Activated CD4-positive, alpha-beta T cell treated with anti-CD3 and anti-CD28 coated beads, Interleukin-2, amount 50 U/mL, for 24 hours (primary cell): ENCODE data around the gene HGS.

Experiments used
- DNase-seq, 2 donors: peaks; one replicate each; pipeline ENCODE4 v3.0.0-alpha.2; 2020; ENCODE audit warnings: low read depth in 1 of 2, low spot score in 1 of 2

Gene HGS

GRCh38 chr17:81702934-81703746, 19.3 kb downstream of the HGS start, which contains the start of gene MRPL12:
TSS of gene MRPL12 (plus strand) at chr17:81703367. CDS start at chr17:81703502, 135 bp downstream.
- DNase-seq = peak; percentile 72 to 82

DNA sequence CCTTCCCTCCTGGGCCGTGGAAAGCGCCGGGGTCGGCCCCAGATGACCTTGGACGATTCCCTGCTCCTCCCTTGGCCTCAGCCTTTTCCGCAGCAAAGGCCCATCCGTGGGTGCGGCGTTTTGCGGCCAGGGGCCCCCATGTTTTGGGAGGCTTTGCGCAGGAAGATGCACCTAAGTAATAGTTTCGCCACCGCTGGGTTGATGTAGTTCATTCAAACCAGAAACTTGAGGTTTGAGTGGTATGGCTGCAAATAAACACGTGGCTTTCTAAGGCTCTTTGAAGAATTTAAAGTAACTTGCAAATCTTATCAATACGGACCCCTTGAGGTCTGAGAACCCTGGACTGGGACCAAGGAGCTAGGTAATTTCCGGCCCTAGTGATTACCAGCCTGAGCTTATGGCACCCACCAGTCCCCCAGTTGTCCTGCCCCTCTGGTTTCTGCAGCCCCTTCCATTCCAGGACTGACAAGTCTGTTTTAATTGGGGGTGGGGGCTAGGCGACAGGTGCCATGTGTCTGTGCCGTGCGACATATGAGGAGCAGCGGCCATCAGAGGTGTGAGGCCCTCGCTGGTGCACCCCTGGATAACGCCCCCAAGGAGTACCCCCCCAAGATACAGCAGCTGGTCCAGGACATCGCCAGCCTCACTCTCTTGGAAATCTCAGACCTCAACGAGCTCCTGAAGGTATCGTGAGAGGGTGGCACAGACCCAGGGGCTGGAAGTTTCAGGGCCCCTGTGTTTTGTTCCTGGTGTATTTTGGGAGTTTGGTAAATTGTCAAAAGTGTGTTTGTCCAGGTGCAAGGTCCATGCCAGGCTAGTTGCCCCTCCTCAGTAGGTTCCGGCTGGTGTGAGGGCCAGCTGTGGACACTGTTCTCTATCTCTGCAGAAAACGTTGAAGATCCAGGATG, 20.2 kb downstream of the HGS start:
- no peak for DNase-seq

- DNase-seq = no peak
These were observed 21.9 kb downstream of the HGS start for GRCh38 chr17:81705518-81706231.

DNA sequence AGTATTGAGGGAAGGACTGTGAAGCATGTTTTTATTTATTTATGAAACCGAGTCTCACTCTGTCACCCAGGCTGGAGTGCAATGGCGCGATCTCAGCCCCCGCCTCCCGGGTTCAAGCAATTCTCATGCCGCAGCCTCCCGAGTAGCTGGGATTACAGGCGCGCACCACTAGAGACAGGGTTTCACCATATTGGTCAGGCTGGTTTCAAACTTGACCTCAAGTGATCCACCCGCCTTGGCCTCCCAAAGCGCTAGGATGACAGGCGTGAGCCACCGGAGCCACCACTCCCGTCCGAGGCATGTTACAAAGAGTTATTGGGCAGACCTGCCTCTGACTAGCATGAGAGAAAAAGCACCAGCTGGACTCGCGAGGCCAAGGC, 22.4 kb downstream of the HGS start:
- DNase-seq = no peak

GRCh38 chr17:81706757-81707624, 23.2 kb downstream of the HGS start:
- DNase-seq = no peak

- no peak for DNase-seq
These were observed 24.2 kb downstream of the HGS start for GRCh38 chr17:81707725-81708646.

GRCh38 chr17:81708739-81709185, 25.0 kb downstream of the HGS start:
- no peak for DNase-seq

- DNase-seq = no peak
These were observed 26.9 kb downstream of the HGS start for GRCh38 chr17:81710514-81711308.

GRCh38 chr17:81711814-81712467, 28.1 kb downstream of the HGS start, which contains the start of gene SLC25A10:
TSS of gene SLC25A10 (plus strand) at chr17:81712284. CDS start at chr17:81712427, 143 bp downstream.
- DNase-seq = peak; percentile 73 to 77

GRCh38 chr17:81712468-81713003, 28.7 kb downstream of the HGS start:
- DNase-seq = no peak

GRCh38 chr17:81713004-81713555, 29.3 kb downstream of the HGS start:
- no peak for DNase-seq

DNA sequence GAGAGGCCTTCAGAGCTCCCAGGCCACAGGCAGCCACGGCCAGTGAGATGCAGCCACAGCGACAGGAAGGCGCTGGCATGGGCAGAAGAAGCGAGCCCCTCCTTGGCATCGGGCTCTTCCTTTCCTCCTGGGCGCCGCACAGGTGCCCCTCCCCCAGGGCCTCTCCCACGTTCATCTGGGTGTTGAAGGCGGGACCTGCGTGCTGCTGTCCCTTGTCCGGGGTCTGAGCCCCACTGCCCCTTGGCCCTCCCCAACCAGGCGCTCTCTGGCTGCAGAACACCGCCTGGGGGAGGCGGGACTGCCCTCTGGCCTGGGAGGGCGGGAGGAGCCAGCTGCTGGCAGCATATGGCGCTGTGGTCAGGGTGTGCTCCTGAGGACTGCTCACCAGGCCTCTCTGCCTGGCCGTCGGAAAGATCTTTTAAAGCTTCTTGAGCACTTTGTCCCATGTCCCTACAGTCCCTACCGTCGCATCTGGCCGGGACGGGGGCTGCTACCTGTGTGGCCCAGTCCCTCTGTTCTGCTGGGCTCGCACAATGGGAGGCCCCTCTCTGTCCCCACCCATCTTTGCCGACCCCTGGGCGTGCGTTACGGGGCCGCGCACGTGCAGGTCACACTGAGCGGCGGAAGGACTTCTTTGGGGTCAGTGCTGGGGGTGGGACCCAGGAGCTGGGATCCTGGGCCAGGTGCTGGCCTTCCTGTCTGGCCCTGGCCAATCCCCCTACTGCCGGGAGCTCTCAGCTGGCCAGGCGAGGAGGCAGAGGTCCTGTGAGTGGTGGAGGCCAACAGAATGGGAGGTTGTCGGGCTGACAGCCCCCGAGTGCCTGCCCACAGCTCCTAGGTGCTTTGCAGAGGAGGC, 30.0 kb downstream of the HGS start:
- no peak for DNase-seq

DNA sequence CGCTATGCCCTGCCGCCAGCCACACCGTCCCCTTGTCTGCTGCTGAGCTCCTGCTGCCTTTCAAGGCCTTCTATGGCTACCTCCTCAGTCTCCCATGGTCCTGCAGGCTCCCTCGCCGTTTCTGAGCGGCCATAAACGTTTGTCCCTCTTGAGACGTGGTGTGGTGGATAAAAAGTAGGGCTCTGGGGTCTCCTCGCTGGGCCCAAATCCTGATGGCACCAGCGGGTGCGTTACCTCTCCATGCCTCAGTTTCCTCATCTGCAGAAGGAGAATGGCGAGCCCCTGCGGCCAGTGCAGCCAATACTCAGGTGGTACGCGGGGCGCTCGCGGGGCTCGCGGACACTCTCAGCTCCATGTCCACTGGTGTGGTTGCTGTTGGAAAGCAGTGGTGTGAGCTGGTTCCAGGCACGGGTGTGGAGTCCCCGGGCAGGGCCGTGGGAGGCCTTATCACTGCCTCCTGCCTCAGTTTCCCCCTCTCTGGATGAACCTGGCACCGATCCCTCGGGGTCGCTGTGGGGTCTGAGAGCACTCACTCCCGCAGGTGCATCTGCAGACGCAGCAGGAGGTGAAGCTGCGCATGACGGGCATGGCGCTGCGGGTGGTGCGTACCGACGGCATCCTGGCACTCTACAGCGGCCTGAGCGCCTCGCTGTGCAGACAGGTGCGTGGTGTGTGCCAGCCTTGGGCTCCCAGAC, 30.7 kb downstream of the HGS start:
- DNase-seq = no peak

- DNase-seq = no peak
These were observed 31.5 kb downstream of the HGS start for GRCh38 chr17:81715107-81715871.
